ENCODE data around the gene NFKBIL1.

NFKBIL1 gene

DNA sequence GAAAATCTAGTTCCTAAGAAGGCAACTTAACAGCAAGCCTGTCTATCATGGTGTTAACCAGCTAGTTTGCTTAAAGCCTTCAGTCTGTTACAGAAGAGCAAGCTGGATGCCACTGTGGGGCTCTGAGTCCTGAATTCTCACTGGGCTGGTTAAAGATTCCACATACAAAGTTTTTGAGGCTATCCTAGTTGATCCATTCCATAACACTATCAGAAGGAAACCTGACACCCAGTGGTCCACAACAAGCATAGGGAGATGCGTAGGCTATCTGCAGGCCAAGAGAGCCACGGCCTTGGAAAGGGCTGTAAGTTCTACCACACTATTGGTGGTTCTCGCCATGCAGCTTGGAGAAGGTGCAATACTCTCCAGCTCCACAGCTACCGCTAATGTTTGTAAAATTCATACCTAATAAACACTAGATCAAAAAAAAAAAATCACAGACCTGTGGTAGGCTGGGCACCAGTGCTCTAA lies 19.1 kb upstream of the NFKBIL1 start:
- no peak for TF ChIP-seq TOX (CRISPR knock-in tag; IDR thresholded peaks at IDR 0.05; ENCODE audit: borderline replicate concordance)
- TF ChIP-seq ZC3H10 (CRISPR knock-in tag; IDR thresholded peaks at IDR 0.05): no peak
- TF ChIP-seq ISL1 (CRISPR knock-in tag; IDR thresholded peaks at IDR 0.05): no peak
- TF ChIP-seq, protein P1, sequence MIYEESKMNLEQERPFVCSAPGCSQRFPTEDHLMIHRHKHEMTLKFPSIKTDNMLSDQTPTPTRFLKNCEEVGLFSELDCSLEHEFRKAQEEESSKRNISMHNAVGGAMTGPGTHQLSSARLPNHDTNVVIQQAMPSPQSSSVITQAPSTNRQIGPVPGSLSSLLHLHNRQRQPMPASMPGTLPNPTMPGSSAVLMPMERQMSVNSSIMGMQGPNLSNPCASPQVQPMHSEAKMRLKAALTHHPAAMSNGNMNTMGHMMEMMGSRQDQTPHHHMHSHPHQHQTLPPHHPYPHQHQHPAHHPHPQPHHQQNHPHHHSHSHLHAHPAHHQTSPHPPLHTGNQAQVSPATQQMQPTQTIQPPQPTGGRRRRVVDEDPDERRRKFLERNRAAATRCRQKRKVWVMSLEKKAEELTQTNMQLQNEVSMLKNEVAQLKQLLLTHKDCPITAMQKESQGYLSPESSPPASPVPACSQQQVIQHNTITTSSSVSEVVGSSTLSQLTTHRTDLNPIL (CRISPR knock-in tag; IDR thresholded peaks at IDR 0.05; ENCODE audit: low read depth): no peak
- TF ChIP-seq BACH2 (CRISPR knock-in tag; IDR thresholded peaks at IDR 0.05; ENCODE audit: borderline replicate concordance): no peak
- no peak for TF ChIP-seq TCF4 (CRISPR knock-in tag; IDR thresholded peaks at IDR 0.05; ENCODE audit: borderline replicate concordance)
- TF ChIP-seq, protein P2, sequence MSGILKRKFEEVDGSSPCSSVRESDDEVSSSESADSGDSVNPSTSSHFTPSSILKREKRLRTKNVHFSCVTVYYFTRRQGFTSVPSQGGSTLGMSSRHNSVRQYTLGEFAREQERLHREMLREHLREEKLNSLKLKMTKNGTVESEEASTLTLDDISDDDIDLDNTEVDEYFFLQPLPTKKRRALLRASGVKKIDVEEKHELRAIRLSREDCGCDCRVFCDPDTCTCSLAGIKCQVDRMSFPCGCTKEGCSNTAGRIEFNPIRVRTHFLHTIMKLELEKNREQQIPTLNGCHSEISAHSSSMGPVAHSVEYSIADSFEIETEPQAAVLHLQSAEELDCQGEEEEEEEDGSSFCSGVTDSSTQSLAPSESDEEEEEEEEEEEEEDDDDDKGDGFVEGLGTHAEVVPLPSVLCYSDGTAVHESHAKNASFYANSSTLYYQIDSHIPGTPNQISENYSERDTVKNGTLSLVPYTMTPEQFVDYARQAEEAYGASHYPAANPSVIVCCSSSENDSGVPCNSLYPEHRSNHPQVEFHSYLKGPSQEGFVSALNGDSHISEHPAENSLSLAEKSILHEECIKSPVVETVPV (CRISPR knock-in tag; IDR thresholded peaks at IDR 0.05): no peak
- TF ChIP-seq, protein P3, sequence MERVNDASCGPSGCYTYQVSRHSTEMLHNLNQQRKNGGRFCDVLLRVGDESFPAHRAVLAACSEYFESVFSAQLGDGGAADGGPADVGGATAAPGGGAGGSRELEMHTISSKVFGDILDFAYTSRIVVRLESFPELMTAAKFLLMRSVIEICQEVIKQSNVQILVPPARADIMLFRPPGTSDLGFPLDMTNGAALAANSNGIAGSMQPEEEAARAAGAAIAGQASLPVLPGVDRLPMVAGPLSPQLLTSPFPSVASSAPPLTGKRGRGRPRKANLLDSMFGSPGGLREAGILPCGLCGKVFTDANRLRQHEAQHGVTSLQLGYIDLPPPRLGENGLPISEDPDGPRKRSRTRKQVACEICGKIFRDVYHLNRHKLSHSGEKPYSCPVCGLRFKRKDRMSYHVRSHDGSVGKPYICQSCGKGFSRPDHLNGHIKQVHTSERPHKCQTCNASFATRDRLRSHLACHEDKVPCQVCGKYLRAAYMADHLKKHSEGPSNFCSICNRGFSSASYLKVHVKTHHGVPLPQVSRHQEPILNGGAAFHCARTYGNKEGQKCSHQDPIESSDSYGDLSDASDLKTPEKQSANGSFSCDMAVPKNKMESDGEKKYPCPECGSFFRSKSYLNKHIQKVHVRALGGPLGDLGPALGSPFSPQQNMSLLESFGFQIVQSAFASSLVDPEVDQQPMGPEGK (CRISPR knock-in tag; IDR thresholded peaks at IDR 0.05; ENCODE audit: borderline replicate concordance): no peak
- TF ChIP-seq PPARA (CRISPR knock-in tag; IDR thresholded peaks at IDR 0.05; ENCODE audit: borderline replicate concordance): no peak
- TF ChIP-seq ARNTL (CRISPR knock-in tag; IDR thresholded peaks at IDR 0.05; ENCODE audit: borderline replicate concordance, low read depth): no peak
- no peak for TF ChIP-seq ZNF8 (CRISPR knock-in tag; IDR thresholded peaks at IDR 0.05)
- no peak for TF ChIP-seq ZFP30 (CRISPR knock-in tag; IDR thresholded peaks at IDR 0.05)
- no peak for TF ChIP-seq ESRRG (CRISPR knock-in tag; IDR thresholded peaks at IDR 0.05)
- TF ChIP-seq ZNF70 (CRISPR knock-in tag; IDR thresholded peaks at IDR 0.05): no peak
- no peak for TF ChIP-seq GLIS3 (CRISPR knock-in tag; IDR thresholded peaks at IDR 0.05)
- TF ChIP-seq ZNF565 (CRISPR knock-in tag; conservative IDR thresholded peaks at IDR 0.05; ENCODE audit: low read depth): no peak
- peak; percentile 28 for ATAC-seq

DNA sequence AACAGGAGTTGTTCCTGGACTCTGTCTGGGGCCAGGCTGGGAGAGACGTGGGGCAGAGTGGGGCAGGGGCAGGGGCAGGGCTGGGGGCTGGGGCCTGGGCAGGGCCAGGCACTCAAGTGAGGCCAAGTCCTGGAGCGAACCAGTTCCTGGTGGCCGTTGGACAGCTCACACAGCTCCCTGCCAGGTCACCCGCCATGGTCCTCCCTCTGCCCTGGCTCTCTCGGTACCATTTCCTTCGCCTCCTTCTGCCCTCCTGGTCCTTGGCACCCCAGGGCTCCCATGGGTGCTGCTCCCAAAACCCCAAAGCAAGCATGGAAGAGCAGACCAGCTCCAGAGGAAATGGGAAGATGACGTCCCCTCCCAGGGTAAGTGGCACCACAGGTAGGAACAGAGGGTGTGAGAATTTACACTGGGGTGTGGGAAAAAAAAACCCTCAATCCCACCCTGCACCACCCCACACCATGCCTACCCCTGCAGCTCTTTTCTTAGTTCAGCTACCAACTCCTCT lies 18.5 kb upstream of the NFKBIL1 start, which contains the start of gene MCCD1:
Gene MCCD1, plus strand, starts transcription at position 142 of the 508 bp plus-strand sequence. Its CDS starts 53 bp downstream, at position 195.
- ATAC-seq: peak; percentile 33
- TF ChIP-seq GLIS3 (CRISPR knock-in tag; IDR thresholded peaks at IDR 0.05): 0 out of 2 replicates have a peak, but pooled peaks have one; percentile 29
- no peak for TF ChIP-seq ESRRG (CRISPR knock-in tag; IDR thresholded peaks at IDR 0.05)

- peak; percentile 4 for ATAC-seq
- TF ChIP-seq, protein P1 (CRISPR knock-in tag; IDR thresholded peaks at IDR 0.05; ENCODE audit: low read depth): 0 out of 2 replicates have a peak, but pooled peaks have one; percentile 16
- TF ChIP-seq ZNF565 (CRISPR knock-in tag; conservative IDR thresholded peaks at IDR 0.05; ENCODE audit: low read depth) (no peak), ESRRG (CRISPR knock-in tag; IDR thresholded peaks at IDR 0.05) (0 out of 2 replicates have a peak, but pooled peaks have one; percentile 23)
- TF ChIP-seq, protein P2 (CRISPR knock-in tag; IDR thresholded peaks at IDR 0.05): 0 out of 2 replicates have a peak, but pooled peaks have one; percentile 43
These were observed 17.9 kb upstream of the NFKBIL1 start for GRCh38 chr6:31529329-31530150.

GRCh38 chr6:31530659-31531058 lies 16.7 kb upstream of the NFKBIL1 start:
- ATAC-seq: no peak
- TF ChIP-seq ISL1 (CRISPR knock-in tag; IDR thresholded peaks at IDR 0.05) (no peak), SNAI2 (CRISPR knock-in tag; IDR thresholded peaks at IDR 0.05) (no peak), GLIS3 (CRISPR knock-in tag; IDR thresholded peaks at IDR 0.05) (no peak), RARB (CRISPR knock-in tag; IDR thresholded peaks at IDR 0.05) (no peak), TOX (CRISPR knock-in tag; IDR thresholded peaks at IDR 0.05; ENCODE audit: borderline replicate concordance) (no peak), BACH2 (CRISPR knock-in tag; IDR thresholded peaks at IDR 0.05; ENCODE audit: borderline replicate concordance) (no peak), PPARA (CRISPR knock-in tag; IDR thresholded peaks at IDR 0.05; ENCODE audit: borderline replicate concordance) (no peak), OSR1 (CRISPR knock-in tag; IDR thresholded peaks at IDR 0.05) (no peak)
- TF ChIP-seq, protein P3 (CRISPR knock-in tag; IDR thresholded peaks at IDR 0.05; ENCODE audit: borderline replicate concordance): no peak
- TF ChIP-seq, protein P4, sequence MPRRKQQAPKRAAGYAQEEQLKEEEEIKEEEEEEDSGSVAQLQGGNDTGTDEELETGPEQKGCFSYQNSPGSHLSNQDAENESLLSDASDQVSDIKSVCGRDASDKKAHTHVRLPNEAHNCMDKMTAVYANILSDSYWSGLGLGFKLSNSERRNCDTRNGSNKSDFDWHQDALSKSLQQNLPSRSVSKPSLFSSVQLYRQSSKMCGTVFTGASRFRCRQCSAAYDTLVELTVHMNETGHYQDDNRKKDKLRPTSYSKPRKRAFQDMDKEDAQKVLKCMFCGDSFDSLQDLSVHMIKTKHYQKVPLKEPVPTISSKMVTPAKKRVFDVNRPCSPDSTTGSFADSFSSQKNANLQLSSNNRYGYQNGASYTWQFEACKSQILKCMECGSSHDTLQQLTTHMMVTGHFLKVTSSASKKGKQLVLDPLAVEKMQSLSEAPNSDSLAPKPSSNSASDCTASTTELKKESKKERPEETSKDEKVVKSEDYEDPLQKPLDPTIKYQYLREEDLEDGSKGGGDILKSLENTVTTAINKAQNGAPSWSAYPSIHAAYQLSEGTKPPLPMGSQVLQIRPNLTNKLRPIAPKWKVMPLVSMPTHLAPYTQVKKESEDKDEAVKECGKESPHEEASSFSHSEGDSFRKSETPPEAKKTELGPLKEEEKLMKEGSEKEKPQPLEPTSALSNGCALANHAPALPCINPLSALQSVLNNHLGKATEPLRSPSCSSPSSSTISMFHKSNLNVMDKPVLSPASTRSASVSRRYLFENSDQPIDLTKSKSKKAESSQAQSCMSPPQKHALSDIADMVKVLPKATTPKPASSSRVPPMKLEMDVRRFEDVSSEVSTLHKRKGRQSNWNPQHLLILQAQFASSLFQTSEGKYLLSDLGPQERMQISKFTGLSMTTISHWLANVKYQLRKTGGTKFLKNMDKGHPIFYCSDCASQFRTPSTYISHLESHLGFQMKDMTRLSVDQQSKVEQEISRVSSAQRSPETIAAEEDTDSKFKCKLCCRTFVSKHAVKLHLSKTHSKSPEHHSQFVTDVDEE (CRISPR knock-in tag; IDR thresholded peaks at IDR 0.05): no peak

Measured in SK-N-SH treated with all-trans-retinoic acid at 6 μM for 48 hours (cell line).